Endothelial cell of umbilical vein (primary cell): Measurements from ENCODE around the gene BAZ1B. TPM values are rescaled to one million over a fixed set of nuclear protein-coding genes. Genes with fewer than 3 reads are reported as not detected.

Experiments
- BruUV-seq: library from RNA; stranded (reverse); fragments of 400-500 nt; replicated peaks from 2 replicates; lab custom pipeline; 2021; lab: Mats Ljungman, UMichigan
- CTCF ChIA-PET: fragments of 300-600, 350-600 bp; sonication (Branson Sonifier 250); formaldehyde crosslinking; loops from one replicate; lab custom pipeline; 2021; ENCODE audit warnings: antibody characterized with exemption, inconsistent platforms; lab: Charles Lee
- POLR2A ChIA-PET: fragments of 300-600, 350-600 bp; sonication (Branson Sonifier 250); formaldehyde crosslinking; loops from one replicate; lab custom pipeline; 2021; ENCODE audit warnings: antibody characterized with exemption, inconsistent platforms; lab: Charles Lee
- DNase-seq: peaks from one replicate; pipeline ENCODE4 v3.0.0-alpha.2; 2011; ENCODE audit warnings: low read depth, low spot score
- FAIRE-seq: peaks from 2 replicates; lab custom pipeline; 2011; peaks lifted over from hg19 to GRCh38; lab: Jason Lieb, UNC
- H2AFZ ChIP-seq: 2 replicates; pipeline ENCODE4 v1.6.0; 2012; ENCODE audit warnings: low read depth, low read length, control low read depth, inconsistent platforms
- H3K27ac ChIP-seq: 2 replicates; pipeline ENCODE4 v1.5.1; 2011; ENCODE audit warnings: low read depth, mild to moderate bottlenecking, control low read depth, low read length, moderate library complexity; ENCODE audit not compliant: insufficient read depth
- H3K27me3 ChIP-seq, 2 experiments: 2 replicates each; pipeline versions ENCODE4 v1.6.0 to v1.6.1; 2011; ENCODE audit warnings: low read length in 2 of 2, mixed read lengths in 1 of 2; ENCODE audit not compliant: control insufficient read depth in 2 of 2, insufficient read depth in 2 of 2
- H3K36me3 ChIP-seq, 2 experiments: 2 replicates in 1 of 2; 3 replicates in 1 of 2; pipeline ENCODE4 v1.5.1; 2011; ENCODE audit warnings: low read length in 2 of 2, mild to moderate bottlenecking in 1 of 2, moderate library complexity in 1 of 2; ENCODE audit not compliant: control insufficient read depth in 2 of 2, insufficient read depth in 2 of 2; ENCODE audit errors: extremely low read depth in 1 of 2
- H3K4me1 ChIP-seq: 3 replicates; pipeline ENCODE4 v1.5.1; 2011; ENCODE audit warnings: mild to moderate bottlenecking, low read length; ENCODE audit not compliant: control insufficient read depth, insufficient read depth; ENCODE audit errors: extremely low read depth
- H3K4me2 ChIP-seq: 2 replicates; pipeline ENCODE4 v1.6.1; 2011; ENCODE audit warnings: low read length, control low read depth, mixed read lengths; ENCODE audit not compliant: insufficient read depth
- H3K4me3 ChIP-seq, 3 experiments: fragments of 200-600 bp in 1 of 3; sonication (generic), shearing (Covaris generic) in 1 of 3; replicated peaks in 1 of 3; 2 replicates each; pipeline ENCODE4 v1.5.1; 2011 to 2016; ENCODE audit warnings: control low read depth in 3 of 3, low read length in 3 of 3, mild to moderate bottlenecking in 2 of 3, inconsistent platforms in 1 of 3, low read depth in 1 of 3, moderate library complexity in 1 of 3; ENCODE audit not compliant: insufficient read depth in 1 of 3
- H3K79me2 ChIP-seq: 2 replicates; pipeline ENCODE4 v1.6.0; 2012; ENCODE audit warnings: low read length, inconsistent platforms; ENCODE audit not compliant: control insufficient read depth, insufficient read depth
- H3K9ac ChIP-seq: replicated peaks from 2 replicates; pipeline ENCODE3; 2011; ENCODE audit warnings: low read length, control low read depth; ENCODE audit not compliant: insufficient read depth; ENCODE audit errors: extremely low read depth
- H3K9me1 ChIP-seq: replicated peaks from 3 replicates; pipeline ENCODE4 v1.6.0; 2011; ENCODE audit warnings: mild to moderate bottlenecking, low read length; ENCODE audit not compliant: control insufficient read depth, insufficient read depth; ENCODE audit errors: extremely low read depth
- H3K9me3 ChIP-seq: replicated peaks from 2 replicates; pipeline ENCODE4 v1.5.1; 2012; ENCODE audit warnings: low read length, inconsistent platforms; ENCODE audit not compliant: control insufficient read depth, insufficient read depth
- H4K20me1 ChIP-seq: replicated peaks from 2 replicates; pipeline ENCODE3; 2011; ENCODE audit warnings: mild to moderate bottlenecking, low read length; ENCODE audit not compliant: control insufficient read depth, insufficient read depth; ENCODE audit errors: extremely low read depth
- CTCF ChIP-seq, 2 donors: IDR thresholded peaks; 1 replicate in 1 of 2; 2 replicates in 1 of 2; pipeline ENCODE4 v1.5.1; 2011; ENCODE audit warnings: low read length in 2 of 2, mild to moderate bottlenecking in 2 of 2, moderate library complexity in 2 of 2, control low read depth in 1 of 2, inconsistent platforms in 1 of 2, low read depth in 1 of 2; ENCODE audit not compliant: insufficient read depth in 1 of 2; ENCODE audit errors: extremely low read depth in 1 of 2
- GATA2 ChIP-seq: IDR thresholded peaks from 2 replicates; pipeline ENCODE4 v1.7.0; 2011; ENCODE audit warnings: low read depth, mild to moderate bottlenecking, moderate library complexity, mixed read lengths, low read length; ENCODE audit not compliant: insufficient read length, insufficient read depth
- JUN ChIP-seq: IDR thresholded peaks from 2 replicates; pipeline ENCODE4 v1.6.1; 2011; ENCODE audit warnings: borderline replicate concordance, low read depth; ENCODE audit not compliant: insufficient read length, insufficient read depth
- MAX ChIP-seq: IDR thresholded peaks from 2 replicates; pipeline ENCODE4 v1.6.1; 2011; ENCODE audit not compliant: insufficient read depth, insufficient read length
- MYC ChIP-seq: IDR thresholded peaks from one replicate; pipeline ENCODE4 v1.6.1; 2011; ENCODE audit warnings: mild to moderate bottlenecking, low read depth, low read length
- POLR2A ChIP-seq: IDR thresholded peaks from 2 replicates; pipeline ENCODE4 v1.6.1; 2012; ENCODE audit warnings: low read depth, mild to moderate bottlenecking, control low read depth, low read length
- POLR2AphosphoS5 ChIP-seq: IDR thresholded peaks from 2 replicates; pipeline ENCODE4 v1.6.1; 2012; ENCODE audit warnings: low read depth, mild to moderate bottlenecking, control low read depth, low read length, moderate library complexity; ENCODE audit not compliant: insufficient read depth
- dilution Hi-C: fragments of 300-500 bp; cut with MboI; formaldehyde crosslinking; loops from one replicate; pipeline ENCODE4 v1.15.0; 2019; ENCODE audit warnings: low sequenced_read_pairs; ENCODE audit not compliant: extremely low pct_ligation_motif_present
- intact Hi-C: fragments of 100-400 bp; cut with micrococcal nuclease; formaldehyde crosslinking; loops from one replicate; pipeline ENCODE4 v1.10.0; 2022
- polyA plus RNA-seq, 4 experiments: library from polyadenylated mRNA; depleted of rRNA in 3 of 4; stranded (reverse) in 3 of 4; unstranded in 1 of 4; fragments of >200 nt; gene quantifications; 2 replicates each; pipeline versions ENCODE4 v1.2.1 to v1.2.3, GENCODE V29; 2011 to 2012; ENCODE audit warnings: missing spikeins in 1 of 4
- total RNA-seq: library from RNA; stranded (reverse); gene quantifications from 2 replicates; pipeline ENCODE4 v1.2.3, GENCODE V29; 2021

BAZ1B gene
- total and polyA plus RNA-seq, 2 donors (not counting 3 experiments of a cell fraction or from before 2014, with no cell fraction given) = 16.2 to 74.7 TPM

GRCh38 chr7:73454424-73454823, 67.7 kb downstream of the BAZ1B start:
- Histone ChIP-seq H3K36me3 (peaks cover 17 to 37% of the 10 kb centered on the region in 2 experiments), H3K9ac (no peak overlapping the region), H3K79me2 (peaks cover 3% of the 10 kb centered on the region), H3K9me1 (no peaks in the 10 kb centered on the region), H2AFZ (no peak overlapping the region), H4K20me1 (peaks cover 3% of the 10 kb centered on the region), H3K27ac (no peak overlapping the region), H3K27me3 (no peaks in the 10 kb centered on the region), H3K4me1 (no peaks in the 10 kb centered on the region), H3K4me2 (no peak overlapping the region), H3K9me3 (no peaks in the 10 kb centered on the region), H3K4me3 (no peak overlapping the region)
- no peak for DNase-seq
- dilution Hi-C loops (no loop called here), intact Hi-C loops (loop anchor here (5.0 kb wide), 2 partner anchors 112 to 278 kb away; no protein-coding TSS in a partner anchor)
- POLR2A ChIA-PET = no interaction called here
- no peak for TF ChIP-seq MAX
- no peak for TF ChIP-seq GATA2
- CTCF ChIA-PET = interaction anchor here (0.9 to 1.4 kb wide), 3 partner anchors 9 to 131 kb away, joined by 3 to 5 read pairs (median 4); no protein-coding TSS in a partner anchor
- no TSS peak for BruUV-seq
- no peak for FAIRE-seq

- no TSS peak for BruUV-seq
- Histone ChIP-seq H3K27ac (no peak overlapping the region), H2AFZ (no peak overlapping the region), H3K36me3 (peaks cover 23 to 43% of the 10 kb centered on the region in 2 experiments), H3K4me2 (no peak overlapping the region), H3K9ac (no peak overlapping the region), H3K4me1 (no peaks in the 10 kb centered on the region), H4K20me1 (peaks cover 3% of the 10 kb centered on the region), H3K9me3 (no peaks in the 10 kb centered on the region), H3K27me3 (no peaks in the 10 kb centered on the region), H3K4me3 (no peak overlapping the region), H3K79me2 (peaks cover 3% of the 10 kb centered on the region), H3K9me1 (no peaks in the 10 kb centered on the region)
- ChIA-PET CTCF (interaction anchor here (1.0 to 3.4 kb wide), 6 partner anchors 18 to 134 kb away, joined by 3 to 75 read pairs (median 6); partner anchors contain the start of gene BAZ1B), POLR2A (no interaction called here)
- TF ChIP-seq JUN = no peak
- no peak for TF ChIP-seq MYC
- no peak for TF ChIP-seq POLR2A
- no peak for TF ChIP-seq POLR2AphosphoS5
- TF ChIP-seq GATA2 = no peak
- TF ChIP-seq MAX = no peak
- TF ChIP-seq CTCF (IDR thresholded peaks at IDR 0.05; ENCODE audit: extremely low read depth in 1 of 2, insufficient read depth in 1 of 2, low read depth in 1 of 2, low read length in 2 of 2) = no peak
- FAIRE-seq (no peak), DNase-seq (peak; percentile 25)
- intact Hi-C loops = loop anchor here (1.0 to 5.0 kb wide), 3 partner anchors 111 to 279 kb away; no protein-coding TSS in a partner anchor
- dilution Hi-C loops = no loop called here
These were observed 69.0 kb downstream of the BAZ1B start for GRCh38 chr7:73452999-73453635.
